Activated T-cell treated with anti-CD3 and anti-CD28 coated beads, Interleukin-2, amount 50 U/mL, for 24 hours (primary cell): Measurements from ENCODE around the gene KRTAP5-6.

Source experiments
- DNase-seq: peaks from one replicate; pipeline ENCODE4 v3.0.0-alpha.2; 2020
- H3K27ac Mint-ChIP-seq: 2 replicates; pipeline ENCODE4 v1.8.0; 2020; ENCODE audit warnings: mild to moderate bottlenecking, mixed read lengths
- H3K27me3 Mint-ChIP-seq: 2 replicates; pipeline ENCODE4 v1.8.0; 2020; ENCODE audit warnings: mixed read lengths
- H3K36me3 Mint-ChIP-seq: 2 replicates; pipeline ENCODE4 v1.8.0; 2020; ENCODE audit warnings: low read depth, mixed read lengths
- H3K4me1 Mint-ChIP-seq: 2 replicates; pipeline ENCODE4 v1.8.0; 2020; ENCODE audit warnings: low read depth, mixed read lengths
- H3K4me3 Mint-ChIP-seq: 2 replicates; pipeline ENCODE4 v1.8.0; 2020; ENCODE audit warnings: mild to moderate bottlenecking, moderate library complexity, mixed read lengths
- H3K9me3 Mint-ChIP-seq: 2 replicates; pipeline ENCODE4 v1.8.0; 2020; ENCODE audit warnings: mixed read lengths

KRTAP5-6 gene

DNA sequence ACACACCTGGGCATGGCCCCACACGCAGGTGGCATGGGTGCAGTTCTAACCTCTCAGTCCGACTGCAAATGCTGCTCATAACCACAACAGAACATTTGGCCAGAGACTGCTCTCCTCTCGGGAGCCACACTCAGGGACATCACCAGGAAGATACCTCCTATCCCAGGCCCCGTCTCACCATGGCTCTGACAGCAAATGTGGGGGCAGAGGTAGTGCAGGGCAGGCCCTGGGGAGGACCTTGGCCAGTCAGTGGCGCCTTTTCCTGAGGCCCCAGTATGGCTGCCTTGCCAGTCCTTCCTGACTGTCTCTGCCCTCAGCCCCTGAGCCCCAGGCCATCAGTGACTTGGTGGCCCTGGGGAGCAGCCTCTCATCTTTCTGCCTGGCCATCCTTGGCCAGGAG is 2.8 kb downstream of the KRTAP5-6 start:
- H3K27me3 Mint-ChIP-seq = peaks cover 4% of the 10 kb centered on the region
- H3K4me1 Mint-ChIP-seq = peaks cover 14% of the 10 kb centered on the region
- no peaks in the 10 kb centered on the region for H3K36me3 Mint-ChIP-seq
- H3K27ac Mint-ChIP-seq = no peak overlapping the region
- H3K4me3 Mint-ChIP-seq = no peak overlapping the region
- no peak for DNase-seq
- peaks cover 9% of the 10 kb centered on the region for H3K9me3 Mint-ChIP-seq

DNA sequence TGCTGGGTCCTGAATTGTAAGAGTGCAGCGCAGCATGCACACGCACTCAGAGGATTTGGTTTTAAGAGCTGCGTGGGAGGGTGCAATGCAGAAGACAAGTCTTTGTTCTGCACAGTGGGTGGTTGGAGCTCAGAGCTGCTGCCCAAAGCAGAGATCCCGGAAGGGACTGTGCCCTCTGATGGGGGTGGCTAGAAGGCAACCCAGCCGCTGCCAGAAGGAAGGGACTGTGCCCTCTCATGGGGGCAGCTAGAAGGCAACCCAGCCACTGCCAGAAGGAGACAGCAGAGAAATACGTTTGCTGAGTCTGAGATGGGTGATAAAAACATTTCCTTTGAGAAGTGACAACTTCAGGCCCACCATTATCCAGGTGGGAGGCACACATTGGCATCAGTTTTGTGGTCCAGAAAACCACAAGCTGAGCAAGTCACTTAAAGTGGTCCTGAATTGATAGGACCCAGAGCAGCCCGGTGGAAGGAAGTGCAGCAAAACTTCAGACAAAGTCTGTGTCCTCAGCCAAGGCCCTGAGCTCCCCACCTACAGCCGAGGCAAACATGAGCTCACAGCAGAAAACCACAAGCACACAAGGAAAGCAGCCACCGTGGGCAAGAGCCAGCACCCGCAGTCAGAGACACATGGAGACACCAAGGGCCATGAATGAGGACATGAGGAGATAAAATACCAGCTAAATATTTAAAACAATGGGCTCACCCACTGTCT is 4.3 kb downstream of the KRTAP5-6 start:
- peaks cover 4% of the 10 kb centered on the region for H3K27me3 Mint-ChIP-seq
- DNase-seq = no peak
- peaks cover 9% of the 10 kb centered on the region for H3K9me3 Mint-ChIP-seq
- no peak overlapping the region for H3K27ac Mint-ChIP-seq
- H3K4me3 Mint-ChIP-seq = no peak overlapping the region
- no peaks in the 10 kb centered on the region for H3K36me3 Mint-ChIP-seq
- peaks cover 21% of the 10 kb centered on the region for H3K4me1 Mint-ChIP-seq

GRCh38 chr11:1702506-1702905 is 5.5 kb downstream of the KRTAP5-6 start:
- Mint-ChIP-seq H3K36me3 (no peaks in the 10 kb centered on the region), H3K9me3 (peaks cover 9% of the 10 kb centered on the region), H3K4me3 (no peak overlapping the region), H3K27ac (no peak overlapping the region), H3K27me3 (peaks cover 4% of the 10 kb centered on the region), H3K4me1 (peaks cover 24% of the 10 kb centered on the region)
- DNase-seq = no peak

DNA sequence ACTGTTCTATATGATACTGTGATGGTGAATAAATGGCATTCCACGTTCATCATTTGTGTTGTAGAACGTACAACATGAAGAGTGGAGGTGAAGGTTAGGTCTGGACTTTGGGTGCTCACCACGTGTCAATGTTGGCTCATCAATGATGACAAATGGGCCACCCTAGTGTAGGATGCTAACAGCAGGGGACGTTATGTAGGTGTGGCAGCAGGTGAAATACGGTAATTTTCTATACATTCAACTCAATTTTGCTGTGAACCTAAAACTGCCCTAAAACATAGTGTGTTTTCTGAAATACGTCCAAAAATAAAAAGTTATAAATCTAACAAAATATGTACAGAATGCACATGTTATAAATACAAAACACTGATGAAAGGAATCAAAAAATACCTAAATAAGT is 6.2 kb downstream of the KRTAP5-6 start:
- peaks cover 9% of the 10 kb centered on the region for H3K9me3 Mint-ChIP-seq

DNA sequence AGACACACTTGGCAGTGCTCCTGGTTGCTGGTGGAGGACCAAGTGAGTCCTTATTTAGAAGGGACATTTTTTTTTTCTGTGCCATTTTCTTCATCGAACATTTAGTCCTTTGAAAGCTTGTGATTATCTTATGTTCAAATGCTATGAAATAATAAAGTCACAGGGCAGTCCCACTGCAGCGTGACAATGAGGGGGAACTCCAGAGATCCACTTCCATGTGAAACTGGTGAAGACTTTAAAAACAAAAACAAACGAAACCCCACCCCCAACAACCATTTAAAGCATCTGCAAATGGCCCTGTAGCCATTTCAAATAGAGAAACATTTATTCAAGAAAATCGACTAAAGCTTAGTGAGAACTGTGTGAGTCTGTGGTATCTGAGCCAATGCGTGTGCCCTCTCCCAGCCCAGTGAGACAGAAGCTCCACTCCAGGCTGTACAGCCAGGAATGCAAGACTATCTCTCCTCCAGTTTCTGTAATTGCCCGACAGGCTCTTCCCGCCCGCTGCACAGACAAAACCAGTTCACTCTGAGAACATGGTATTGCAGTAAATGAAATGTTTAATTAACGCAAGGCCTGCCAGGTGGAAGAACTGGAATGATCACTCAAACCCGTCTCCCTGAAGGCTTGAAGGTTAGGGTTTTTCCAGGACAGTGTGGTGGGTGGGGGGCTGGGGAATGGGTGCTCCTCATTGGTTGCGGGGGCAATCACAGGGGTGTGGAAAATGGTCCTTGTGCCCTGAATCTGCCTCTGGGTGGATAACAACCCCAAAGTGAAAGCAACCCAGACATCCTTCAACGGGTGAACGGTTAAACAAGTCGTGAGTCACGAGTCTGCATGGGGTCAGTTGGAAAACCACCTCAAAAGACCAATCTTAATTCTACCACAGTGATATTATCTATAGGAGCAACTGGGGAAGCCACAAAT is 8.4 kb downstream of the KRTAP5-6 start:
- no peaks in the 10 kb centered on the region for H3K36me3 Mint-ChIP-seq
- H3K4me1 Mint-ChIP-seq = peaks cover 23% of the 10 kb centered on the region
- no peak overlapping the region for H3K27ac Mint-ChIP-seq
- no peaks in the 10 kb centered on the region for H3K27me3 Mint-ChIP-seq
- DNase-seq = no peak
- peaks cover 9% of the 10 kb centered on the region for H3K9me3 Mint-ChIP-seq
- H3K4me3 Mint-ChIP-seq = no peak overlapping the region

More for the DNA sequence above, 6.2 kb downstream of the KRTAP5-6 start:
- no peak overlapping the region for H3K27ac Mint-ChIP-seq
- H3K36me3 Mint-ChIP-seq = no peaks in the 10 kb centered on the region
- peaks cover 24% of the 10 kb centered on the region for H3K4me1 Mint-ChIP-seq
- no peak for DNase-seq
- peaks cover 4% of the 10 kb centered on the region for H3K27me3 Mint-ChIP-seq
- H3K4me3 Mint-ChIP-seq = no peak overlapping the region

DNA sequence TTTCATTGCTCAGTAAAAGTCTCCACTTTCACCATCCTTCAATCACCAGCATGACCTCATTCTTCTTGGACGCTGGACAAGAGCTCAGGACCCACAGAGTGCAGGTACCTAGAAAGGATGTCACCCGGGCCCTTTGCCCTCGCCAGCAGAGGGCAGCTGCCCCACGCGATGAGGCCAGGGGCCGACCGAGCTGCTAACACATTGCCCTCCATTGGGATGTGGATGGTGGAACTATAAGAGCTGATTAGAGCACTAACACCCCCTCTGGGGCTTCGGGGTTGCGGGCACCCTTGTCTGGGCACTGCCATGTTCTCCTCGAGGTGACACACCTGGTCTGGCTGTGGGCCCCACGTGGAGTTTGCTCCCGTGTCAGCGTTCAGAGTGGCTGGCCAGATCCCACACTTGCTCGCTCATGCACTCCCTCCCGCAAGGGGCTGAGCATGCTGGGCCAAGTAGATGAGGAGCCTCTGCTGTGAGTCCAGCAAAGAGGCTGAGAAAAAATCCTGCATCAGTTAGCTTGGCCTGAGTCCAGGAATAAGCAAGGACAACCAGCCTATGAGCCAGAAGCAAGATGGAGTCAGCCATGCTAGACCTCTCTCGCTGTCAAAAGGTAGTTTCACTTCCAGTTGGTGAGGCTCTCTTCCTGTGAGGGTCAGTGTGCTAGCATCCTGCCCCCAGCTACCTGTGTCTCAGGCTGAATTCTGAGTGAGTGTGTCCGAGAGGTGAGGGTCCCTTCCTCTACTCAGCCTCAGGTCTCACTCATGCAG is 9.8 kb downstream of the KRTAP5-6 start:
- DNase-seq = no peak
- Mint-ChIP-seq H3K27me3 (no peaks in the 10 kb centered on the region), H3K27ac (no peak overlapping the region)

GRCh38 chr11:1707751-1708150 is 10.8 kb downstream of the KRTAP5-6 start:
- H3K4me1 Mint-ChIP-seq = peaks cover 10% of the 10 kb centered on the region

More for the DNA sequence above, 9.8 kb downstream of the KRTAP5-6 start:
- H3K9me3 Mint-ChIP-seq = peaks cover 3% of the 10 kb centered on the region
- peaks cover 10% of the 10 kb centered on the region for H3K4me1 Mint-ChIP-seq
- no peak overlapping the region for H3K4me3 Mint-ChIP-seq
- no peaks in the 10 kb centered on the region for H3K36me3 Mint-ChIP-seq

GRCh38 chr11:1708716-1709115 is 11.7 kb downstream of the KRTAP5-6 start:
- Mint-ChIP-seq H3K36me3 (no peaks in the 10 kb centered on the region), H3K4me3 (no peak overlapping the region), H3K4me1 (peaks cover 10% of the 10 kb centered on the region), H3K27me3 (no peaks in the 10 kb centered on the region), H3K27ac (no peak overlapping the region), H3K9me3 (no peaks in the 10 kb centered on the region)
- no peak for DNase-seq

More at GRCh38 chr11:1707751-1708150, 10.8 kb downstream of the KRTAP5-6 start:
- Mint-ChIP-seq H3K27ac (no peak overlapping the region), H3K4me3 (no peak overlapping the region), H3K36me3 (no peaks in the 10 kb centered on the region), H3K9me3 (no peaks in the 10 kb centered on the region), H3K27me3 (no peaks in the 10 kb centered on the region)
- DNase-seq = no peak

GRCh38 chr11:1714908-1715885 is 18.2 kb downstream of the KRTAP5-6 start:
- Mint-ChIP-seq H3K9me3 (no peaks in the 10 kb centered on the region), H3K36me3 (no peaks in the 10 kb centered on the region), H3K27ac (no peak overlapping the region), H3K4me1 (no peaks in the 10 kb centered on the region), H3K27me3 (no peaks in the 10 kb centered on the region), H3K4me3 (no peak overlapping the region)
- no peak for DNase-seq

GRCh38 chr11:1717745-1718144 is 20.8 kb downstream of the KRTAP5-6 start:
- Mint-ChIP-seq H3K9me3 (no peaks in the 10 kb centered on the region), H3K4me1 (no peaks in the 10 kb centered on the region), H3K27me3 (peaks cover 2% of the 10 kb centered on the region), H3K36me3 (no peaks in the 10 kb centered on the region), H3K27ac (no peak overlapping the region), H3K4me3 (no peak overlapping the region)
- no peak for DNase-seq

DNA sequence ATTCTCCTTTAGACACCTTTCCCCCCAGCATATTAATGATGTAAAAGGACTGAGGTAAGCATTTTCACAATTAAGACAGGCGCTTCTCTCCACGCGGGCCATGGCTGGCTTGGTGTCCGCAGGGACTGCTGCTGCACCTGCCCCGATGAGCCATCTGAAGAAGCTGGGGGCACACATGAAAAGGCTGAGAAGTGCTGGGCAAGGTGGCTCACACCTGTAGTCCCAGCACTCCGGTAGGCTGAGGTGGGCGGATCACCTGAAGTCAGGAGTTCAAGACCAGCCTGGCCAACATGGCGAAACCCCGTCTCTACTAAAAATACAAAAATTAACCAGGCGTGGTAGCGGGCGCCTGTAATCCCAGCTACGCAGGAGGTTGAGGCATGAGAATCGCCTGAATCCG is 21.3 kb downstream of the KRTAP5-6 start:
- Mint-ChIP-seq H3K36me3 (no peaks in the 10 kb centered on the region), H3K27ac (no peak overlapping the region), H3K9me3 (no peaks in the 10 kb centered on the region), H3K4me1 (peaks cover 1% of the 10 kb centered on the region), H3K27me3 (peaks cover 2% of the 10 kb centered on the region), H3K4me3 (no peak overlapping the region)
- DNase-seq = no peak

DNA sequence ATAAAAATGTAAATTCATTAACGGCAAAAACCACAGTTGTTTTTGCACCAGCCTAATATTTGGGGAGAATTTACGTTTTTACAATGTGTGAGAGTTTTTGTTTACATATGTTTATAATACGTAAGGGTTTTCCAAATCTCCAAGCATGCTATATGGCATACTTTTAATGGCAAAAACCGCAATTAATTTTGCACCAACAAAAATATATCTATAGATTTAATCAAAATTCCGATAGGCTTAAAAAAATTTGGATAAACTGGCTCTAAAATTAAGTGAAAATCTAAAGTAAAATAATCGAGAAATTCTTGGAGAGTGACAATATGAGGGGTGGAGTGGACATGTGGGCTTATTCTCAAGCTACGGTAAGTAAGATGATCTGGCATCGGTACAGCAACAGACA is 22.8 kb downstream of the KRTAP5-6 start:
- Mint-ChIP-seq H3K4me1 (peaks cover 1% of the 10 kb centered on the region), H3K9me3 (no peaks in the 10 kb centered on the region), H3K36me3 (no peaks in the 10 kb centered on the region), H3K27ac (no peak overlapping the region), H3K27me3 (peaks cover 2% of the 10 kb centered on the region), H3K4me3 (no peak overlapping the region)
- no peak for DNase-seq

DNA sequence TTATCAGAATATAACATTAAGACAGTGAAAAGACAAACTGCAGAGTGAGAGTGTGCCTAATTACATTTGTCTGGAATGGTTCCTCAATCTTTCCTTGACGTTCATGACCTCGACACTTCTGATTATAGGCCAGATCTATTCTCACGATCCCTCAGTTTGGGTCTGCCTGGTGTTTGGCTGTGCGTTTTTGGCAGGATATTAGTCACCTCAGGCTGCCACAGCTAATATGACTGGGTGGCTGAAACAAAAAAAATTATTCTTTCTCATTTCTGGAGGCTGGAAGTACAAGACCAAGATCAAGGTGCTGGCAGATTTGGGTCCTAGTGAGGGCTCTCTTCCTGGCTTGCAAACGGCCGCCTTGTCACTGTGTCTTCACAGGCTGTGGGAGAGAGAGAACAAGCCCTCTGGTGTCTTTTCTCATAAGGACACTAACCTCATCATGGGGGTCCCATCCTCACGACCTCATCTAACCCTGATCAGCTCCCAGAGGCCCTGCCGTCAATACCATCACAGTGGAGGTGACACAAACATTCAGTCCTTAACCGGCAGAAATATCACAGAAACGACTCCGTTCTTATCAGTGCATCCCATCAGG is 30.2 kb downstream of the KRTAP5-6 start:
- Mint-ChIP-seq H3K27ac (peak overlapping the region; percentile 84), H3K36me3 (no peaks in the 10 kb centered on the region), H3K27me3 (peaks cover 48% of the 10 kb centered on the region), H3K4me1 (peaks cover 40% of the 10 kb centered on the region), H3K4me3 (no peak overlapping the region), H3K9me3 (no peaks in the 10 kb centered on the region)
- DNase-seq = no peak
